Measurements from ENCODE around the gene PDZD2.
"Not testable (repeated sequence)": the region's sequence is repeated elsewhere in the genome, so short reads cannot be mapped to it uniquely, and the experiment has no call there.

Gene PDZD2

GRCh38 chr5:32020946-32021345, 382.0 kb downstream of the PDZD2 start:
- no peak for DNase-seq

- DNase-seq, result no peak
These were observed 382.8 kb downstream of the PDZD2 start for GRCh38 chr5:32021771-32022170.

- DNase-seq, result no peak
These were observed 383.7 kb downstream of the PDZD2 start for GRCh38 chr5:32022638-32023037.

GRCh38 chr5:32023816-32024215, 384.9 kb downstream of the PDZD2 start:
- no peak for DNase-seq

DNA sequence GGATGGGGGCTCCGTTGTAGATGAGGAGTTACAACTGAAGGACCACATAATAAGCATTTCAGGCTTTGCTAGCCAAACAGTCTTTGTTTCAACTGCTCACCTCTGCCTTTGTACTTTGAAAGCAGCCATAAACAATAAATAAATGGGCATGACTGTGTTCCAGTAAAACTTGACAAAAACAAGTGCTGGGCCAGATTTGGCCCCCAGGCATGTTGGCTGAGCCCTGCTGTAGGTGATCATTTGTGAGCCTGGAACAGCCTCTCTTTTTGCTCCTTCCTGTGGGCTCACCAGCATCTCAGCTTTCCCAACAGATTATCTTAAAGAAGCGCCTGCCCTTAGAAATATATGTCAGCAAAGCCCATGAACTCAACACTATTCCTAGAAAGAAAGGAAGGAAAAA, 385.8 kb downstream of the PDZD2 start:
- DNase-seq, result no peak

GRCh38 chr5:32027093-32027716, 388.3 kb downstream of the PDZD2 start:
- DNase-seq, result no peak

DNA sequence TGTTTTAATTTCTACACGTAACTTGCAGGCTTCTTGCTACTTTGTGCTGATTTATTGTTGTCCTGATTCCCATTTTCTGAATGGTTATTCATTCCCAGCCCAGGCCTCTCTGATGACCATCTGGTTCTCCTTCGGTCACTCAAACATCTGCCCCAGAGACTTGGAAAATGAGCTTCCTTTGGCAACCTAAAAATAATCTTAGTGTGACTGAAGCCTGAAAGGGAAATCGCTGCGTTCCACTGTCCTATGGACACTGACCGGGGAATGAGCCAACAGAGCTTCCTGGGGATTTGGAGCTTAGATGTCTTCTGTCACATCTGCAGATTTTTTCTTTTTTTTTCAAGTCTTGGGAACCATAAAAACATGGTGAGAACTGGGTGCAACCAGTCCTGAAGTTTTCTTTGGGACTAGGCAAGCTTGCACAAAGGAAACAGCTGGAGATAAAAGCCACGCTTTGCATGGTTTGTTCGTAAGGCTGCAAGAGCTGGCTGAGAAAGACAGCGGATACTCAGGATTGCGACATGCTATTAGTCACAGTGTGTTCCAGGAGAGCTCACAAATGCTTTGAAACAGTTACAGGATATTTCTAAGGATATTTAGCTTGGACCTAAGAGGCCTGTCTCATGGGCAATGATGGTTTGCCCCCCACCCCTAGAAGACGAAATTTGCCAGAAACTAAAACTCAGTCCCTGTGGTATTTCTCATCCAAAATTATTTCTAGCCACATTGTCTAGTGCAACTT, 389.0 kb downstream of the PDZD2 start:
- no peak for DNase-seq

- DNase-seq, result no peak
These were observed 390.3 kb downstream of the PDZD2 start for GRCh38 chr5:32029261-32029660.

- DNase-seq, result no peak
These were observed 390.9 kb downstream of the PDZD2 start for GRCh38 chr5:32029781-32030180.

DNA sequence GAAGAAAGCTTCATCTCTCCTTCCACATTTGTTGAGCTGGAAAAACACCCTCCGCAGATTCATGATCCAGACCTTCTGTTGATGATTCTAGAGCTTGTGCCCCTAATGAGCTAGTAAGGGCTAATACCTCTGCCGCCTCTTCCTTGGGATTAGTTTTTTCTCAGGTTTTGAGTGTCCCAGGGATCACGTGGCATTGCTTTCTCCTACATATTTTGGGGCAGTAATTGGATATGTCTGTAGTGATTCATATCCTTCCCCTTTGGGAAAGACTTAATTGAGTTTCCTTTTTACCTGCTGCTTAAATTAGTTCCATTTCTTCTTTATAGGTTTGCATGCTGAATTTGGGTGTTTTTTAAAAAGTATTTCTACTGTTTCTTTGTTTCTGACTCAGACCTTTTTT, 391.3 kb downstream of the PDZD2 start:
- DNase-seq, result no peak

DNA sequence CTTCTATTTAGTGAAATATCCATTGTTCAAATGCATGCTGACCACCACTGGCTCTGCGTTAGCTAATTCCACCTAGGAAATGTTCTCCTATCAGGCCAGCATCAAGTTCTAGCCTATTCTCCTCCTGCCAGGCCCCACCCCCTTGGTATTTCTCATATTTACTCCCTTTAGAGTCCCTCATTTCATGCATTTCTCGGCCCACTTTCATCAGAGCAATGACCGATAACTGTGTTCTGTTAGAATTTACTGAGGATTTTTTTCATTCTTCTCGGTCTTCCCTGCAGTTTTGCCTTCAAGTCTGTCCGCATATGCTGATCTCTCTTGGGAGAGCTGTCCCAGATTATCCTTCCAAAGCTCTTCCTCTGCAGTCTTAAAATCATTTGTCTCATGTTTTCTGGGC, 391.8 kb downstream of the PDZD2 start:
- DNase-seq, result no peak

DNA sequence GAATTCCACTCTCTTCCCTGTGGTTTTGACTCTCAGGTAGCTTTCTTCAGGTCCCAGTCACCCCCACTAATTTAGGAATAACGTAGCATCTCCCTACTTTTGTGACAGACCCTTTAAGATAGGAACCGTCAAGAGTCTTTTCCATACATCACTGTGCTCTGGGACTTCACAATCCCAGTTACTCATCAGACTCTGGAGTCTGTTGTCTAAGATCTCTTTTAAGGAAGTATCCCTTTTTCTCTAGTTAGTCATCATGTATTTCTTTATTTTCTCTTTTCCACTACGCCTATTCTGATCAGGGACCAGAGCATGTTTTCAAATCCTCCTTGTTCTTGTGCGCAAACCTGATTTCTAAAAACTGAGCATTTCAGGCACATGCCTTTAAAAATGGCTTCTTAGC, 392.2 kb downstream of the PDZD2 start:
- DNase-seq, result no peak

GRCh38 chr5:32038523-32038922, 399.6 kb downstream of the PDZD2 start:
- no peak for DNase-seq

DNA sequence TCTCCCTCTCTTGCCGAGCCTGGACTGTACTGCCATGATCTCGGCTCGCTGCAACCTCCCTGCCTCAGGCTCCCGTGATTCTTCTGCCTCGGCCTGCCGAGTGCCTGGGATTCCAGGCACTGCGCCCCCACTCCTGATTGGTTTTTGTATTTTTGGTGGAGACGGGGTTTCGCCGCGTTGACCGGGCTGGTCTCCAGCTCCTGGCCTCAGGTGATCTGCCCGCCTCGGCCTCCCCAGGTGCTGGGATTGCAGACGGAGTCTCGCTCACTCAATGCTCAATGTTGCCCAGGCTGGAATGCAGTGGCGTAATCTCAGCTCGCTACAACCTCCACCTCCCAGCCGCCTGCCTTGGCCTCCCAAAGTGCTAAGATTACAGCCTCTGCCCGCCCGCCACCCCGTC, 400.2 kb downstream of the PDZD2 start:
- not testable (repeated sequence) for DNase-seq

- DNase-seq, result not testable (repeated sequence)
These were observed 400.7 kb downstream of the PDZD2 start for GRCh38 chr5:32039601-32040000.

DNA sequence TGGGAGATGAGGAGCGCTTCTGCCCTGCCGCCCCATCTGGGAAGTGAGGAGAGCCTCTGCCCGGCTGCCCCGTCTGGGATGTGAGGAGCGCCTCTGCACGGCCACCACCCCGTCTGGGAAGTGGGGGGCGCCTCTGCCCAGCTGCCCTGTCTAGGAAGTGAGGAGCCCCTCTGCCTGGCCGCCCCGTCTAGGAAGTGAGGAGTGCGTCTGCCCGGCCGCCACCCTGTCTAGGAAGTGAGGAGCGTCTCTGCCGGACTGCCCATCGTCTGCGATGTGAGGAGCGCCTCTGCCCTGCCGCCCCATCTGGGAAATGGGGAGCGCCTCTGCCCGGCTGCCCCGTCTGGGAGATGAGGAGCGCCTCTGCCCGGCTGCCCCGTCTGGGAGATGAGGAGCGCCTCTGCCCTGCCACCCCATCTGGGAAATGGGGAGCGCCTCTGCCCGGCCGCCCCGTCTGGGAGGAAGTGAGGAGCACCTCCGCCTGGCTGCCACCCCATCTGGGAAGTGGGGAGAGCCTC, 401.3 kb downstream of the PDZD2 start:
- DNase-seq, result not testable (repeated sequence)

GRCh38 chr5:32042551-32042961, 403.6 kb downstream of the PDZD2 start:
- DNase-seq, result no peak

- DNase-seq, result no peak
These were observed 404.2 kb downstream of the PDZD2 start for GRCh38 chr5:32043105-32043504.

DNA sequence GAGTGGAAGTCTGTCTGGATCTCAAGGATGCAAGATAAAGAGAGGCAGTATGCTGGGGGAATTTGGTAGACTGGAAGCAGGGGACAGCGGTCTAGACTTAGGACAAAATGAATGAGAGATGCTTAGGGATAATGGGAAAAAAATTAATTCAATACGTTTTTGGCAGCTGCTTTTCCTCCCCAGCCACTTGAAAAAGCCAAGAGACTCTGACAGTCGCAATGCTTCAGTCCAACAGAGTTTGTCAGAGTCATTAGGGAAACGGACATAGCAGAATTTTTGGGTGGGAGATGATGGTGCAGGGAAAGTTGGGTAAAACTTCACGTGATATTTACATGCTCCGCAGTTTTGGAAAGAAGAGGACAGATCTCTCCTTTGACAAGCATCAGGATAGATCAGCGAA, 405.5 kb downstream of the PDZD2 start:
- no peak for DNase-seq

DNA sequence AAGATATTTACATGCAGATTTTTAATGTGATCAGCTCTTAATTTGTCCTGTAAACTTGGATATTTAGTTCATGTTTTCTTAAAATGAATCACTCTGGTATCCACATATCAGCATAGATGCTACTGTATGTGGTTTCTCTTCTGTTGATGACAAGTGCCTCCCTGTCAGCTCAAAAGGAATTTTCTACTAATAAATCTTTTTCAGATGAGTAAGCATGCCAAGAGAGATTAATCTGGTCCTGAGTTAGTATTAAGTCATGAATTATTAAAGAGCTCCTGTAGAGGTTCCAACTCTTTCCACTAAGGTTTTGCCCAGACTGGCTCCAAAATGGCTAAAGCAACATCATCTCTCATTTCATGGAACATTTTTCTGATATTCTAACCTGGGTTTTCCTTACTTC, 406.0 kb downstream of the PDZD2 start:
- DNase-seq, result no peak

GRCh38 chr5:32047056-32047455, 408.1 kb downstream of the PDZD2 start:
- no peak for DNase-seq

DNA sequence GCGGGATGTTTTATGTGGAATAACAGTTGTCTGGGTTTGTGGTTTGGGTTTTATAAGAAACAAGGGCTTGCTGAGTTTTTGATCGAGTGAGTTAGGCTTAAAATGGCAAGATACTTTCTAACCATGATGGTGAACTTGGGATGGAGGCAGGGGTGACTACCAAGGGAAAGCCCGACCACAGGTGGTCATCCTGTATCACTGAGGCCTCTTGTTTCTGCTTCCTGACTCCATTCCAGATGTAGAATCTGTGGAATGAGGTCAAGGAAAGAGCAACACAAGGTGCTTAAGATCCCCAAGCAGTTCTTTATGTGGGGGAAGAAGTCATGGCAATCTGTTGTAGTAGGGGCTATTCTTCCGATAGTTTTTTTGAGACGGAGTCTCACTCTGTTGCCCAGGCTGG, 412.9 kb downstream of the PDZD2 start:
- DNase-seq, result no peak

DNA sequence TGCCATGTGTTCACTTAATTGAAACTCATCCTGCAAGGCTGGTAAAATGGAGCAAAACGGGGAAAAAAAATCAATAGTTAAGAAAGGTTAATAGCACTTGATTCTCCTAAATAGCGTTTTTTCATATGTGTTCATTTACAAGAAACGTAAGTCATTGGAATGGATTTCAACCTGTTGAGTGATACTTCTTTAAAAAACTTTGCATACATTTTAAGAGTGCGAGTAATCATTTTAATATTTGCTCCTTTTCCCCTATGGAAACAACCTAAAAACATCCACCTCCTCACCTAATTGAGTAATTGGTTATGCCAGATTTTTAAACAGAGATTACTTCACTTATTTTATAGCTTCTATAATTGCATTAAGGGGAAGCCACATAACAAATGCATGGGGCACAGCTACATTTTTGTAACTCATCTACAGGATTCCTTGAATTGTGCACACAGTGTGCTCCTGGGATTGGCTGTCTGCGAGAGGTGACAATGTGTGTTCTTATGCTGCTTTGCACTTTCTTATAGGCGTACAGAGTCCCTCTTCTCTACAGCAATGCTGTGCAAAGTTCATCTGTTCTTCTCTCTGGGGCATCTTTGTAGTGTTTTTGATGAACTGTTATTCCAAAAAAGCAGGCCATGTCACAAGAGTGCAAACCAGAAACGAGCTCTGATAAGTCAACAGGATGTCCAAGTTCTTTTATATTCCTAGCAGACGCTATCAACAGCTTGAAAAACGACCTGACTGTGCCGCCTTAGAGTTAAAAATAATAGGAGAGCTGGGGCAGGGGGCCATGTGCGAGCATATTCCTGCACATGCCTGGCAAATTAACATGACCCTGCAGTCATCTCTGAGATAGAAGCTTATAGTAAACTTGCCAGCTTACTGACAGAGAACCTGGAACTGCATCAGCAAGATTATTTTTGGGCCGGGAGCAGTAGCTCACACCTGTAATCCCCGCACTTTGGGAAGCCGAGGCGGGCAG, 417.2 kb downstream of the PDZD2 start:
- DNase-seq, result no peak

Measured in stimulated activated CD4-positive, alpha-beta T cell treated with anti-CD3 and anti-CD28 coated beads, Interleukin-2, amount 100 ng/mL, for 24 hours (primary cell).